H9 (cell line): ENCODE measurements around the gene MMD2. TPM values are rescaled to one million over a fixed set of nuclear protein-coding genes. Genes with fewer than 3 reads are reported as not detected.

Experiments
- DNase-seq: peaks from one replicate; pipeline ENCODE4 v3.0.0-alpha.2; 2017
- H2AFZ ChIP-seq: one replicate; pipeline ENCODE4 v1.6.1; 2013; ENCODE audit warnings: mild to moderate bottlenecking, low read length, control low read depth, moderate library complexity
- H2AK5ac ChIP-seq: 2 replicates; pipeline ENCODE4 v1.6.1; 2013; ENCODE audit warnings: low read length, control low read depth, mixed read lengths; ENCODE audit not compliant: insufficient read length
- H2BK120ac ChIP-seq: one replicate; pipeline ENCODE4 v1.6.1; 2013; ENCODE audit warnings: low read depth, mild to moderate bottlenecking, low read length, control low read depth, inconsistent platforms; ENCODE audit not compliant: poor library complexity, severe bottlenecking
- H2BK12ac ChIP-seq: 2 replicates; pipeline ENCODE4 v1.6.1; 2013; ENCODE audit warnings: low read length, control low read depth, mixed read lengths, low read depth; ENCODE audit not compliant: insufficient read length
- H2BK15ac ChIP-seq: 2 replicates; pipeline ENCODE4 v1.6.1; 2013; ENCODE audit warnings: low read depth, low read length, control low read depth
- H2BK20ac ChIP-seq: one replicate; pipeline ENCODE4 v1.6.1; 2013; ENCODE audit warnings: low read depth, mild to moderate bottlenecking, low read length, control low read depth, inconsistent platforms; ENCODE audit not compliant: poor library complexity, severe bottlenecking
- H2BK5ac ChIP-seq: 2 replicates; pipeline ENCODE4 v1.6.1; 2013; ENCODE audit warnings: low read length, control low read depth, mixed read lengths; ENCODE audit not compliant: insufficient read length
- H3K14ac ChIP-seq: 2 replicates; pipeline ENCODE4 v1.6.1; 2013; ENCODE audit warnings: low read length, control low read depth; ENCODE audit not compliant: insufficient read depth
- H3K18ac ChIP-seq: 2 replicates; pipeline ENCODE4 v1.6.1; 2013; ENCODE audit warnings: low read depth, mild to moderate bottlenecking, mixed read lengths, low read length, control low read depth; ENCODE audit not compliant: insufficient read length
- H3K23ac ChIP-seq: 2 replicates; pipeline ENCODE4 v1.6.1; 2013; ENCODE audit warnings: low read length, control low read depth, mixed read lengths, low read depth; ENCODE audit not compliant: insufficient read length
- H3K23me2 ChIP-seq: 2 replicates; pipeline ENCODE4 v1.6.1; 2013; ENCODE audit warnings: low read depth, mild to moderate bottlenecking, mixed read lengths, low read length, control low read depth; ENCODE audit not compliant: insufficient read length, poor library complexity, severe bottlenecking
- H3K27ac ChIP-seq: 2 replicates; pipeline ENCODE4 v1.5.1; 2013; ENCODE audit warnings: low read length, control low read depth, mixed read lengths, low read depth; ENCODE audit not compliant: insufficient read length
- H3K27me3 ChIP-seq: 2 replicates; pipeline ENCODE4 v1.6.1; 2013; ENCODE audit warnings: low read length, control low read depth, inconsistent platforms; ENCODE audit not compliant: insufficient read depth
- H3K4ac ChIP-seq: 2 replicates; pipeline ENCODE4 v1.6.1; 2013; ENCODE audit warnings: low read depth, mild to moderate bottlenecking, control low read depth, inconsistent platforms, low read length, moderate library complexity
- H3K4me1 ChIP-seq: 2 replicates; pipeline ENCODE4 v1.6.1; 2013; ENCODE audit warnings: low read length, control low read depth, inconsistent platforms; ENCODE audit not compliant: insufficient read depth
- H3K4me2 ChIP-seq: 2 replicates; pipeline ENCODE4 v1.6.1; 2013; ENCODE audit warnings: low read length, control low read depth, mixed read lengths; ENCODE audit not compliant: insufficient read length, insufficient read depth
- H3K56ac ChIP-seq: 2 replicates; pipeline ENCODE4 v1.6.1; 2013; ENCODE audit warnings: low read depth, mild to moderate bottlenecking, mixed read lengths, low read length, control low read depth; ENCODE audit not compliant: insufficient read length
- H3K79me1 ChIP-seq: 2 replicates; pipeline ENCODE4 v1.6.1; 2013; ENCODE audit warnings: low read depth, mild to moderate bottlenecking, moderate library complexity, low read length, control low read depth, inconsistent platforms; ENCODE audit not compliant: insufficient read depth, poor library complexity, severe bottlenecking
- H3K79me2 ChIP-seq: 2 replicates; pipeline ENCODE4 v1.6.1; 2013; ENCODE audit warnings: low read length, control low read depth, inconsistent platforms; ENCODE audit not compliant: insufficient read depth
- H3K9ac ChIP-seq: 2 replicates; pipeline ENCODE4 v1.6.1; 2013; ENCODE audit warnings: low read length, control low read depth, mixed read lengths; ENCODE audit not compliant: insufficient read length; ENCODE audit errors: extremely low read depth
- H3K9me3 ChIP-seq: one replicate; pipeline ENCODE4 v1.6.1; 2013; ENCODE audit warnings: low read depth, low read length, inconsistent platforms; ENCODE audit not compliant: control insufficient read depth
- H3T11ph ChIP-seq: one replicate; pipeline ENCODE4 v1.6.1; 2013; ENCODE audit warnings: mild to moderate bottlenecking, low read length, control low read depth, inconsistent platforms
- H4K20me1 ChIP-seq: one replicate; pipeline ENCODE4 v1.6.1; 2013; ENCODE audit not compliant: control insufficient read depth, insufficient read length, insufficient read depth
- H4K5ac ChIP-seq: 2 replicates; pipeline ENCODE4 v1.6.1; 2013; ENCODE audit warnings: low read depth, mild to moderate bottlenecking, mixed read lengths, low read length, control low read depth; ENCODE audit not compliant: insufficient read length
- H4K8ac ChIP-seq: replicated peaks from 2 replicates; pipeline ENCODE4 v1.6.1; 2013; ENCODE audit warnings: low read length, control low read depth, mixed read lengths, low read depth; ENCODE audit not compliant: insufficient read length
- H4K91ac ChIP-seq: 2 replicates; pipeline ENCODE4 v1.6.1; 2013; ENCODE audit warnings: low read depth, mild to moderate bottlenecking, moderate library complexity, mixed read lengths, low read length, control low read depth; ENCODE audit not compliant: insufficient read length
- H3K27ac Mint-ChIP-seq, 3 experiments: 2 replicates in 2 of 3; 3 replicates in 1 of 3; pipeline ENCODE4 v1.8.0; 2020 to 2021; ENCODE audit warnings: mixed read lengths in 3 of 3, mild to moderate bottlenecking in 1 of 3, moderate library complexity in 1 of 3
- H3K27me3 Mint-ChIP-seq: 2 replicates; pipeline ENCODE4 v1.8.0; 2021; ENCODE audit warnings: low read depth, mild to moderate bottlenecking, moderate library complexity, mixed read lengths
- H3K36me3 Mint-ChIP-seq, 3 experiments: 2 replicates in 2 of 3; 3 replicates in 1 of 3; pipeline ENCODE4 v1.8.0; 2020 to 2021; ENCODE audit warnings: low read depth in 3 of 3, mixed read lengths in 3 of 3; ENCODE audit not compliant: insufficient read depth in 1 of 3
- H3K4me1 Mint-ChIP-seq, 2 experiments: 2 replicates each; pipeline ENCODE4 v1.8.0; 2020; ENCODE audit warnings: mixed read lengths in 2 of 2
- H3K4me3 Mint-ChIP-seq, 2 experiments: 2 replicates in 1 of 2; 3 replicates in 1 of 2; pipeline ENCODE4 v1.8.0; 2020 to 2021; ENCODE audit warnings: mild to moderate bottlenecking in 2 of 2, mixed read lengths in 2 of 2, moderate library complexity in 1 of 2
- H3K9me3 Mint-ChIP-seq, 2 experiments: 2 replicates in 1 of 2; 3 replicates in 1 of 2; pipeline ENCODE4 v1.8.0; 2020; ENCODE audit warnings: mild to moderate bottlenecking in 2 of 2, mixed read lengths in 2 of 2, moderate library complexity in 1 of 2
- CTCF ChIP-seq: fragments of 200-600 bp; sonication (generic); conservative IDR thresholded peaks from 3 replicates; pipeline ENCODE4 v1.8.0; 2021; ENCODE audit warnings: antibody characterized with exemption, mild to moderate bottlenecking
- WGBS: extraction: QIAGEN DNeasy Blood & Tissue Kit; methylation state at CpG from one replicate; pipeline ENCODE4 v1.1.7; 2013; ENCODE audit warnings: missing lambda C conversion rate, low lambda C conversion rate, mixed read lengths; ENCODE audit not compliant: insufficient read length; ENCODE audit errors: extremely low coverage; 5-methylcytosine and 5-hydroxymethylcytosine counted together
- total RNA-seq: library from RNA; stranded (reverse); gene quantifications from 2 replicates; pipeline ENCODE4 v1.2.1, GENCODE V29; 2021

MMD2 gene
- total RNA-seq, 1 experiment from 2014 or later = 0.20 TPM

GRCh38 chr7:4862156-4862555 lies 96.8 kb downstream of the MMD2 start:
- Histone ChIP-seq H2AFZ (no peak overlapping the region), H3K9me3 (no peaks in the 10 kb centered on the region), H2BK120ac (no peak overlapping the region), H2AK5ac (no peak overlapping the region), H3K79me2 (no peaks in the 10 kb centered on the region), H3K56ac (no peak overlapping the region), H3K4me2 (no peak overlapping the region), H3T11ph (no peak overlapping the region), H3K79me1 (no peaks in the 10 kb centered on the region), H3K4ac (no peak overlapping the region), H3K4me1 (no peaks in the 10 kb centered on the region), H4K20me1 (no peaks in the 10 kb centered on the region), H2BK12ac (no peak overlapping the region), H4K8ac (no peak overlapping the region), H3K27ac (no peak overlapping the region), H2BK20ac (no peak overlapping the region), H3K18ac (no peak overlapping the region), H2BK5ac (no peak overlapping the region), H3K14ac (no peak overlapping the region), H3K23ac (no peak overlapping the region), H3K27me3 (no peaks in the 10 kb centered on the region), H2BK15ac (no peak overlapping the region), H3K23me2 (no peaks in the 10 kb centered on the region), H4K5ac (no peak overlapping the region), H4K91ac (no peak overlapping the region), H3K9ac (no peak overlapping the region)
- H3K9me3 Mint-ChIP-seq = peaks cover 4% of the 10 kb centered on the region in 2 experiments; a peak in 3 of 5 replicates
- no peaks in the 10 kb centered on the region; a peak in 1 of 7 replicates for H3K36me3 Mint-ChIP-seq
- no peaks in the 10 kb centered on the region for H3K4me1 Mint-ChIP-seq
- H3K27me3 Mint-ChIP-seq = peaks cover 6% of the 10 kb centered on the region
- TF ChIP-seq CTCF = no peak
- no CpG with 5 or more reads among the region's 14 CpGs for WGBS
- no peak overlapping the region for H3K4me3 Mint-ChIP-seq
- DNase-seq = no peak
- H3K27ac Mint-ChIP-seq = no peak overlapping the region
